Measurements from ENCODE around the gene CHRNA9. TPM values are rescaled to one million over a fixed set of nuclear protein-coding genes. Genes with fewer than 3 reads are reported as not detected.

CHRNA9 gene
- polyA plus RNA-seq, 2 of the 4 experiments (the other 2 are of a cell fraction), result 1.3 to 1.6 TPM

DNA sequence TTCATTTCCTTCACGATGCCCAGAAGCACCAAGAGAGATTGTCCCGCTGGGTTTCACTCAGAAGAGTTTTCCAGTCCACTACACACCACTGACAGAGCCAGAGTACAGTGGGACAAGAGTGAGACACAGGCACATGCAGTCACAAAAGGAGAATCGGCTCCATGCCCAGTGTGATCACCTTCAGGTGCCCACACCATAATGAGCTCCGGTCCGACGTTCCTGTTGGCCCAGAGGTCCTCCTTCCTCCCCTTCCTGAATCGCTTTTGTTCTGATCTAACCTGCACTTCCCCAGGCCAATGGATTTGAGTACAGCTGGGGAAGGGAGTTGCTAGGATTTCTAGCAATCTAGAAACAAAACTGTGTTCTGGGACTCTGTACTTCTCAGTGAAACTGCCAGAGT is 4.6 kb upstream of the CHRNA9 start (continued):
- TF ChIP-seq SREBF2 (IDR thresholded peaks at IDR 0.05), result no peak
- TF ChIP-seq ZNF302 (CRISPR knock-in tag; IDR thresholded peaks at IDR 0.05), result no peak
- TF ChIP-seq ZSCAN20 (CRISPR knock-in tag; IDR thresholded peaks at IDR 0.05), result no peak
- no peak for TF ChIP-seq MAFK (IDR thresholded peaks at IDR 0.05; ENCODE audit: partially characterized antibody)
- no peak for TF ChIP-seq POLR2A (IDR thresholded peaks at IDR 0.05; ENCODE audit: low read length)

DNA sequence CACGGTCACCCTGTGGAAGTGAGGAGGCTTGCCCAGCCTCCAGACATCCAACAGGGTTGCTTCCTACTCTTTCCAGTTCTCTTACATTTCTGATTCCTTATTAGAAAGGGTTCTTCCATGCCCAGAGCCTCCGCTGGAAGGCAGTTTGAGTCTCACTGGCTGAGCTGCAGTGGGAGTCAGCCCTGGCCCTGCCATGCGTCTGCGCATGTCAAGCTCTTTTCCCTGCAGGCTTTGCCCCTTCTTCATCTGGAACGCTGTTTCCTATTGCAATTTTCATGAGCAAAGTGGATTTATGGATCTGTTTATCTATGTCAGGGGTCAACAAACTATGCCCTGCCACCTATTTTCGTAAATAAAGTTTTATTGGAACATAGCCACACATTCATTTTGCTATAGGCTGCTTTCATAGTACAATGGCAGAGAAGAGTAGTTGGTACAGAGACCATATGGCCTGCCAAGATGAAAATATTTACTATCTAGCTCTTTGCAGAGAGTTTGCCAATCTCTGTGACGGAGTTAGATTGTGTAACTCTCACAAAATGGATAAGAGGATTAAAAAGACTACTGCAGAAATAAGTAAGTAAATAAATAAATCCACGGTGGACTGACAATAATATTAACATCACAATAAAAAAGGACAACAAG is 3.9 kb upstream of the CHRNA9 start:
- H3K4me2 ChIP-seq, result no peak overlapping the region

DNA sequence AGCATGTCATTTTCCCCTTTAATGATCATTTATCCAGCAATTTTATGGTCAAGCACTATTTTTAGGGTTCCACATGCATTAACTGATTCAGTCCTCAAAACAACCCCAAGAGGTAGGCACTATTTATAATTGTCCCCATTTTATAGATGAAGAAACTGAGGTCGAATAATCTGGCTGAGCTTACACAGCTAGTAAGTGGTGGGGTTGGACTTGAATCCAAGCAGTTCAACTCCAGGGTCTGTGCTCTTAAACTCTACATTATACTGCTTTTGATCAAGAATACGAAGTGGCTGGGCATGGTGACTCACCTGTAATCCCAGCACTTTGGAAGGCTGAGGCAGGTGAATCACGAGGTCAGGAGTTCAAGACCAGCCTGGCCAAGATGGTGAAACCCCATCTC is 3.2 kb upstream of the CHRNA9 start:
- WGBS (ENCODE audit: missing lambda C conversion rate), result 58% methylated on average over 3 of the region's 3 CpGs
- Histone ChIP-seq H3K4me3 (no peak overlapping the region), H3K4me2 (no peak overlapping the region), H3K27ac (peak overlapping the region in 1 of 2 experiments; percentile 2; a peak in 1 of 6 replicates), H3K9me3 (no peaks in the 10 kb centered on the region), H3K4me1 (peaks cover 61% of the 10 kb centered on the region)
- no peak for DNase-seq (ENCODE audit: low read depth in 1 of 2, low spot score in 1 of 2)
- ChIA-PET POLR2A (no interaction called here), CTCF (interaction anchor here (3.1 kb wide), 1 partner anchor 15 kb away, joined by 11 read pairs; no protein-coding TSS in a partner anchor)
- no peak for ATAC-seq
- FAIRE-seq, result no peak
- TF ChIP-seq ESRRA (IDR thresholded peaks at IDR 0.05; ENCODE audit: borderline replicate concordance, low read length) (no peak), ZNF302 (CRISPR knock-in tag; IDR thresholded peaks at IDR 0.05) (no peak), KDM5A (IDR thresholded peaks at IDR 0.05) (no peak), NFE2L2 (conservative IDR thresholded peaks at IDR 0.05; ENCODE audit: low read length) (no peak), MYC (IDR thresholded peaks at IDR 0.05; ENCODE audit: borderline replicate concordance, low read length) (no peak), HOXB13 (CRISPR knock-in tag; IDR thresholded peaks at IDR 0.05; ENCODE audit: low read depth) (no peak), EHF (CRISPR knock-in tag; IDR thresholded peaks at IDR 0.05) (no peak), NPAS2 (CRISPR knock-in tag; IDR thresholded peaks at IDR 0.05; ENCODE audit: borderline replicate concordance) (no peak), TP53 (CRISPR knock-in tag; IDR thresholded peaks at IDR 0.05) (no peak), REST (IDR thresholded peaks at IDR 0.05) (no peak), CHD2 (IDR thresholded peaks at IDR 0.05; ENCODE audit: low read length, partially characterized antibody) (no peak), PHF8 (IDR thresholded peaks at IDR 0.05; ENCODE audit: borderline replicate concordance, low read depth) (no peak), EHMT2 (IDR thresholded peaks at IDR 0.05; ENCODE audit: low read depth) (no peak)
- TF ChIP-seq, protein P1, sequence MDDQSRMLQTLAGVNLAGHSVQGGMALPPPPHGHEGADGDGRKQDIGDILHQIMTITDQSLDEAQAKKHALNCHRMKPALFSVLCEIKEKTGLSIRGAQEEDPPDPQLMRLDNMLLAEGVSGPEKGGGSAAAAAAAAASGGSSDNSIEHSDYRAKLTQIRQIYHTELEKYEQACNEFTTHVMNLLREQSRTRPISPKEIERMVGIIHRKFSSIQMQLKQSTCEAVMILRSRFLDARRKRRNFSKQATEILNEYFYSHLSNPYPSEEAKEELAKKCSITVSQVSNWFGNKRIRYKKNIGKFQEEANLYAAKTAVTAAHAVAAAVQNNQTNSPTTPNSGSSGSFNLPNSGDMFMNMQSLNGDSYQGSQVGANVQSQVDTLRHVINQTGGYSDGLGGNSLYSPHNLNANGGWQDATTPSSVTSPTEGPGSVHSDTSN (IDR thresholded peaks at IDR 0.05), result no peak
- TF ChIP-seq, protein P2, sequence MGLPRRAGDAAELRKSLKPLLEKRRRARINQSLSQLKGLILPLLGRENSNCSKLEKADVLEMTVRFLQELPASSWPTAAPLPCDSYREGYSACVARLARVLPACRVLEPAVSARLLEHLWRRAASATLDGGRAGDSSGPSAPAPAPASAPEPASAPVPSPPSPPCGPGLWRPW (IDR thresholded peaks at IDR 0.05), result no peak
- TF ChIP-seq, protein P3, sequence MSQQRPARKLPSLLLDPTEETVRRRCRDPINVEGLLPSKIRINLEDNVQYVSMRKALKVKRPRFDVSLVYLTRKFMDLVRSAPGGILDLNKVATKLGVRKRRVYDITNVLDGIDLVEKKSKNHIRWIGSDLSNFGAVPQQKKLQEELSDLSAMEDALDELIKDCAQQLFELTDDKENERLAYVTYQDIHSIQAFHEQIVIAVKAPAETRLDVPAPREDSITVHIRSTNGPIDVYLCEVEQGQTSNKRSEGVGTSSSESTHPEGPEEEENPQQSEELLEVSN (IDR thresholded peaks at IDR 0.05; ENCODE audit: borderline replicate concordance, low read depth), result no peak

More for the DNA sequence above, 3.9 kb upstream of the CHRNA9 start:
- FAIRE-seq (no peak), DNase-seq (ENCODE audit: low read depth in 1 of 2, low spot score in 1 of 2) (no peak), ATAC-seq (no peak)
- ChIA-PET POLR2A (no interaction called here), CTCF (interaction anchor here (1.3 to 3.1 kb wide), 2 partner anchors 12 to 15 kb away, joined by 4 to 11 read pairs; no protein-coding TSS in a partner anchor)
- Histone ChIP-seq H3K4me1 (peaks cover 61% of the 10 kb centered on the region), H3K4me3 (no peak overlapping the region), H3K9me3 (no peaks in the 10 kb centered on the region), H3K27ac (peak overlapping the region; percentile 24 to 71; a peak in 5 of 6 replicates)
- WGBS (ENCODE audit: missing lambda C conversion rate), result 74% methylated on average over 8 of the region's 8 CpGs
- TF ChIP-seq ZNF302 (CRISPR knock-in tag; IDR thresholded peaks at IDR 0.05) (no peak), CBX2 (IDR thresholded peaks at IDR 0.05; ENCODE audit: borderline replicate concordance, low read depth) (no peak), ZSCAN20 (CRISPR knock-in tag; IDR thresholded peaks at IDR 0.05) (no peak), USF2 (IDR thresholded peaks at IDR 0.05) (no peak), RAD21 (conservative IDR thresholded peaks at IDR 0.05 in 1 of 2, IDR thresholded peaks at IDR 0.05 in 1 of 2) (no peak), KDM1A (IDR thresholded peaks at IDR 0.05; ENCODE audit: low read depth) (no peak), FOXS1 (CRISPR knock-in tag; IDR thresholded peaks at IDR 0.05) (no peak), NFE2L2 (conservative IDR thresholded peaks at IDR 0.05; ENCODE audit: low read length) (no peak), MAFK (IDR thresholded peaks at IDR 0.05; ENCODE audit: partially characterized antibody) (no peak), PHF8 (IDR thresholded peaks at IDR 0.05; ENCODE audit: borderline replicate concordance, low read depth) (no peak)
- TF ChIP-seq, protein P4, sequence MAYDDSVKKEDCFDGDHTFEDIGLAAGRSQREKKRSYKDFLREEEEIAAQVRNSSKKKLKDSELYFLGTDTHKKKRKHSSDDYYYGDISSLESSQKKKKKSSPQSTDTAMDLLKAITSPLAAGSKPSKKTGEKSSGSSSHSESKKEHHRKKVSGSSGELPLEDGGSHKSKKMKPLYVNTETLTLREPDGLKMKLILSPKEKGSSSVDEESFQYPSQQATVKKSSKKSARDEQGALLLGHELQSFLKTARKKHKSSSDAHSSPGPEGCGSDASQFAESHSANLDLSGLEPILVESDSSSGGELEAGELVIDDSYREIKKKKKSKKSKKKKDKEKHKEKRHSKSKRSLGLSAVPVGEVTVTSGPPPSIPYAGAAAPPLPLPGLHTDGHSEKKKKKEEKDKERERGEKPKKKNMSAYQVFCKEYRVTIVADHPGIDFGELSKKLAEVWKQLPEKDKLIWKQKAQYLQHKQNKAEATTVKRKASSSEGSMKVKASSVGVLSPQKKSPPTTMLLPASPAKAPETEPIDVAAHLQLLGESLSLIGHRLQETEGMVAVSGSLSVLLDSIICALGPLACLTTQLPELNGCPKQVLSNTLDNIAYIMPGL (CRISPR knock-in tag; IDR thresholded peaks at IDR 0.05; ENCODE audit: borderline replicate concordance), result no peak
